GM21360 (cell line): ENCODE measurements around the gene MACIR.

Source experiments
- ATAC-seq: cut with Tn5 transposase; IDR thresholded peaks from one replicate; pipeline ENCODE4 v1.9.1; 2021; ENCODE audit warnings: mild to moderate bottlenecking, moderate library complexity; ENCODE audit not compliant: unreplicated experiment

Gene MACIR

DNA sequence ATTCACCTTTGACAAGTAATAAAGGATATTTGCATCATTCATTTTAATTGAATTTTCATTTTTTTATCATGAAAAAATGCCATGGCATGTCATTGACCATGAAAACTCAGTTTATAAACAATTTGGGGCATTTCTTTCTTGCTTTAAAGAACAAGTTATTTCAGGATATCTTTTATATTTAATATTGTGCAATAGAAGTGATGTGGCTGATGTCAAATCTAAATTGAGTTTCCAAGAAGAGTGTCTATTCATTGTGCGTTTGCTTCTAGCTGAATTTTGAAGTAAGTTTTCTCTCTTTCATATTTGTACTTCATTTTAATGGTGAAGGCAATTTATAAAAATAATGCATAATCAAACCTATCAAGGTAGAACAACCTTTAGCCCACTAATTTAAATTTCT, 30.5 kb downstream of the MACIR start:
- ATAC-seq, result no peak

DNA sequence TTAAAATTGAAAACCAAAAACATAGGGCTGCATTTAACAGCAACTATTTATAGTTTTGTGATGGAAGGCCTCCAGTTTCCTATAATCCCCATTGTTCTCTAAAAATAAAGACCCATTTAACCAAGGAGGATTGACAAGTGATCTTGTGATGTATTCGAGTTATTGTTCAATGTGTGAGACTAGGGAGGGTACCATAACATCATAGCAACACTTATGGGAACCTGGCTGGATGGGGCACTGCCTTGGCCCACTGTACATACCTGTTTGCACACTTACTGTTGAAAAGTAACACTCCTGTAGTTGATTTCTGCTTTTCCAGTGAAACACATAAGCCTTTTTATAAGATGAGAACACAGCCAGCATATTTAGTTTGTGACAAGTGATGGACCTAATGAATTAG, 32.3 kb downstream of the MACIR start:
- no peak for ATAC-seq

DNA sequence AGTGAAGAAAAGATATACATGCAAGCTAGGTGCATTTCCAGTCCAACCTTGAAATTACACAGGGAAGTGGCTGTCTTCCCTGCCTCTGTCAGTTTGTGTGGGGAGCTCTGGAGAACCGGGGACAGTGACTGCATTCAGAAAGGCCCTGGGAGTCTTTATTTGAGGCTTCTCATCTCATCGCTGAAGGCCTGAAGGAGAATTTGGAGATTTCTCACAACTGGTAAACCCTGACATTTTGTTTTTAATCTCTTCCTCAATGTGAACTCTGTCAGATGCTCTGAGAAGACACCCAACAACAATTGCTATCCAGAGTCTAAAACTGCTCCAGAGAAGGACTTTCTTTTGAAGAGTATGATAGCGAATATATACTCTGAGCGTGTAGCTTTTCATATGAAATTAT, 33.0 kb downstream of the MACIR start:
- ATAC-seq, result no peak

DNA sequence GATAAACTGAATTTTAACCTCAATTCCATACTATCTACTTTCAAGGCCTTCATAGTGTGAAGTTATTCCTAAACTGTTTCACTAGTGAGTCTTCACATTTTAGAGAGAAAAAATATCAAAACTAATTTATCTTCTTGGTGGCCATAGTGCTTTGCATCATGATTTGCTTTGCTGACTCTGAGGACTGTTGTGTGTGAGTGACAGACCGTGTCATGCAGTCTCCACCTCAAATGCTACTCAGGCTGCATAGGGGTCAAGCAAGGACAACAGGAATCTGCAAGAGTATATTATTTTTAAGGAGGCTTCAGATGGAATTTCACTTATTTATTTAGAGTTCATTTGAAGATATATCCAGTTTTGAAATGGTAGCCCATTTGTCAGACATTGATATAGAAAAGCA, 34.5 kb downstream of the MACIR start:
- no peak for ATAC-seq

DNA sequence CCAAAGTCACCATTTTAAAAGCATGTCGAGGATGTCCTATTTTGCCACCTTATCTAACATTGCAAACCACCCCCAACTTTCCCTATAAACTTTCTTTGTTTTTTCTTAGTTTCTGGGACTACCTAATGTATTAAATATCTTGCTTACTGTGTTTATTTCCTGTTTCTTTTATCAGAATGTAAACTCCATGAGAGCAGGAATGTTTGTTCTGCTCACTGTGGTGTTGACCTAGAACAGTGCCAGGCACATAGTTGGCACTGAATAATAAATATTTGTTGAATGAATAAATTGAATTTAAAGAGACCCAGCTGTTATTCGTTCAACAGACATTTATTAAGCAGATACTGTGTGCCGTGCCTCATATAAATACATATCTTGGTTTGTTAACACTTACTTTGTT, 35.2 kb downstream of the MACIR start:
- no peak for ATAC-seq

DNA sequence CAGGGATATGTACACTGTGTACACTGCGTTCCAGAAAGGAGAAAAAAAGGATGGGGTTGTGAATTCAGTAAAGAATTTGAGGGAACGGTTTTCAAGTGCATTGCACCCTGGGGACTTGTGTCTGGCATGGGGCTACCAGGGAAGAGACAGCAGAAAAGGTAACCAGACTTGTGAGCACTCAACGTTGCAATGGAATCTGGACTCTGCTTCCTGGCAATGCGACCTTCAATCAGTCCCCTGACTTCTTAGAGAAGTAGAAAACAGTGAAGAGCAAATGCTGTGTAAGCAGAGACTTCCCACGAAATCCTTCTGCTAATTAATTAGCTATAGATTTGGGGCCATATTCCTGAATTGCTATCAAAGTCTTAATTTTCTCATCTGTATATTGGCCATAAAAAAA, 36.3 kb downstream of the MACIR start:
- ATAC-seq, result no peak

DNA sequence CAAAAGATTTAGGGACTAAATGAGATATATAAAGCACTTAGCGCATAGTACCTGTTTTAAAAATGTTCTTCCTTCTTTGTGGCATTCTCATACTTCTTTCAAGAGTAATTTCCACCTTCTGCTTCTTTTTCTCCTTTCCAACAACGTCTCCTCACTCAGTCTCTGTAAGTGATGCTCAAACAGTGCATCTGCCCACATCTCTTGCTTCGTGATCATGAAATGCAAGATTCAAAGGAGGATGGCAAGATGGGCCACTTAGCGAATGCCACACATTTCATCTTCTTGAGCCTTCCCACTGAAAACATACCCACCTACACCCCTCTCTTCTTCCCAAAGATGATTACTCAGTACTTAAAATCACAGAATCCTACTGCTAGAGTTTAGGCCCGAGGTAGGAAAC, 36.9 kb downstream of the MACIR start:
- ATAC-seq, result no peak

DNA sequence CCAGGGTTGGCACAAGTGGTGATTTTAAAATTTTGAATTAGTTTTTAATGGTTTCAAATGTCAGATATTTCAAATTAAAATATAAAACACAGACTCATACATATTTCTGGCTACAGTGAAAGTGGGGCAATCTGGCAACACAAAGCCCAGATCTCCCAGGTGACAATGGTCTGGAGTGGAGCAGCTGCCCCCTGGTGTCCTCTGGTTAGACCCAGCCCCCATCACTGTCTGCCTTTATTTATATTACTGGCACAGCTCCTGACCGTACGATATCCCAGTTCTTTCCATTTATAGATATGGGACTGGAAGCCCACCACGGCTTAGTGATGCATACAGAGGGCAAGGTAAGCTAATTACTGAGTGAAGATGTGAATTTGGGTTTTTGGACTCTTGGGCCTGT, 37.3 kb downstream of the MACIR start:
- ATAC-seq, result no peak

DNA sequence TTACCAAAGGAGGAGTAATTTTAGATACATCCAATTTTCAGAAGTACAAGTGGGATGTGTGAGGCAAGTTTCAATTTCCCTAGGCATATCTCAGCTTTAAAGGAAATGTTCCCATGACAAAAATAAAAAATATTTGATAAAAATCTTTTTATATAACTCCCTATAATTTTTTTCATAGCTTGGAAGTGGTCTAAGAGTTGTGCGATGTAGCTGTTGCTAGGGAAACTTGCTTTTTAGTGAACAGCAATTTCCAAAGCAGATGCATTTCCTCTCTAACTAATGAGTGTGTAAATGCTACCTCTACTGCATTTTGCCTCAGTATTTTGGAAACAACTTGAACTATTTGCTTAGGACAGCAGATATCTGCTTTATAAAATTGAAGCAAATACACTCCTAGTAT, 39.6 kb downstream of the MACIR start:
- no peak for ATAC-seq

DNA sequence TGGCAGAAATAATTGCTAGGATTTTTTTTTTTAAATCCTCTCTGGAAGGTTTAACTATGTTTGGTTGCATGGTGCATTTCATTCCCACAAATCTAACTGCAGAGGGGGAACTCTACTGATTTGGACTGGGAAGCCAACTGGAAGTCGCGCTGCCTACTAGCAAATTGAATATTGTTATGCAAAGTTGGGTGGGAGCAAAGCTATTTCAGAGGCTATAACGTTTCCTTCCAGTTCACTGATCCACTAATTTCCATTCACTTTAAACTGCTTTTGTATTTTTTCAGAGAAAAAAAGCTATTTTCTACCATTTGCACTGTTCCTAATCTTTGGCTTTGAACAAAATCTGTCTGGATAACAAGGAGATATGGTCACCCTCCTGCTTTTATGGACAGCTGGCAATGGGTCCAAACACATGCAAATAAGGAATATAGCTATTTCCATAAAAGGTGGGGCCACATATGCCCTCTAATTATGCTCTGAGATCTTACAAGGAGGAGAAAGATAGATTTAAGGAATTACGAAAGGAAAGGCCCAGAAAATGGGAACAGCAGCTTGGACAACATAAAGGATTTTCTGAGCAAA, 40.1 kb downstream of the MACIR start:
- no peak for ATAC-seq

DNA sequence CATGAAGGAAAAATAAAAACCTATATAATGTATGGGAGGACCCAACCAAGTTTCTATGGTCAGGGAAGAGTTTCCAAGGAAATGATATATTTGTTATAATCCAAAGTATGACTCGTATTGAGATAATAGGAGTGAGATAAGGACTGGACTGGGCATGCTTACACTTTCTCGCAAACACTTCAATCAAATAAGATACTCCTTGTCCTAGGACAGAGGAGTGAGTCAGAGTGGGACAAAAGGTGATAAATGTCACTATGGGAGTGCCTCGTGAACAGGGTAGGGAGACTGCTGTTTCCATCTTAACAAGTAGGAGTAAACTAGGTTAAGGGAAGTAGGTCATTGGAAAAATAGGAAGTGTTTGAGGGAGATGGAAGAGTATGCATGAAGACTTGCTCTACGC, 47.2 kb downstream of the MACIR start:
- ATAC-seq, result no peak

DNA sequence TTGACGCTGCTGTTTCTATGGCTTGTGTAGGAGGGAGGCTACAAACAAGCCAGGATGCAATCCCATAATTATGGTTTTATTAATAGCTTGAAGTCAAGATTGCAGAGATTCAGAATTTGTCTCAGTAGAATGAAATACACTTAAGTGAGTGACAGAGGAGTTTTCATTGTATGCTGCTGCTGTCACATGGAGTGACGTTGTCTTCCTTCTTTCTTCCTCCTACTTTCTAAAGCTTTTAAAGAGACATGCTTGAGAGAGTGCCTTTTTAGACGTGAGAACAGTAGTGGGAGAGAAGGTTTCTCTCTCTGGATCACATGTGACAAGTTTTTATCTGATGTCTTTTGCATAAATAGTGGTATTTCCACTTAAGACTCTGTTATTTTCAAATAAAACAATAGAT, 48.9 kb downstream of the MACIR start:
- no peak for ATAC-seq

DNA sequence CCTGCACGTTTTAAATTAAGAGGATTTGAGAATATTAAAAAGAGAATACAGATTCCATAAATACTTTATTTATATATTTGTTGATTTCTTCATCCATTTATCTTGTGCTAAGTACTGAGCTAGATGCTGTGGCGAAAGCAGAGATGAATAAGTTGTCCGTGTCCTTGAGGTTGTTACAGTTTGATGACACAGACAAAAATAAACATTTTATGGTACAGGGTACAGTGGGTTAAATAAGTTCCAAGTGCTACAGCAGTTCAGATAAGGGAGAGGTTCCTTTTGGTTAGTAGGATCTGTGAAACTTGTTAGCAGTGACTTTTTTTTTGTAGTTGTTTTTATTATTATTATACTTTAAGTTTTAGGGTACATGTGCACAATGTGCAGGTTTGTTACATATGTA, 50.2 kb downstream of the MACIR start:
- ATAC-seq, result no peak

DNA sequence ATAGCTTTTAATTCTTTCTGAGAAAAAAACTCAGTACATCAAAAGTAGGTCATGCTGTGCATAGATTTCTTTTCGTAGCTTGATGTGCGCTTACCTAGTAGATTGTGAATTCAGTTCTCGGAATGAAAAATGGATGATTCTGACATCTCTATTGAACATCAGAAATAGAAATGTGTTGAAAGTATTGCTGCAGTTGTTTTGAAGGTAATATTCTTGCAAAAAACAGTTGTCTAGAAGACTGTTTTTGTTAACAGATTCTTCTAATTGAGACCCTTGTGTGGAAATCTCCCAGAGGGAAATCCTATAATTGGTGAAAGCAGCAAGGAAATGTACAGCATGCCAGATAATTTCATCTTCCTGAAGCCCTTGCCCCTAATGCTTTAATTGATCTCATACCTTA, 54.5 kb downstream of the MACIR start:
- no peak for ATAC-seq

DNA sequence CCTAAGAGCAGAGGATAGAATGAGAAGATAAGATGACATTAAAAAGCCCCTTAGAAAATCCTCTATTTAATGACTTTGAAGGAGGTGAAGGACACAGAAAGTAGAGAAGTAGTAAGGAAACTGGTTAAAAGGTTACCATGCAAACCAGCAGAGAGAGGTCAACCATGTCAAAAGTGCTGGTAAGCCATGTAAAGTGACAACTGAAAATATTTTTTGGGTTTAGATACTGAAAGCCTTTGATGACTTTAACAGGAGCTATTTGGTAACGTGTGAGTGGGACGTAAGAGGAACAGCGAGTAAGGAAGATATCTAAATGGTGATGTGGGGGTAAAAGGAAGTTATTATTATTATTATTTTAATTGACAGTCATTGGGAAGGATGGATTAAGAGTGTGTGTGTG, 56.9 kb downstream of the MACIR start:
- ATAC-seq, result no peak

DNA sequence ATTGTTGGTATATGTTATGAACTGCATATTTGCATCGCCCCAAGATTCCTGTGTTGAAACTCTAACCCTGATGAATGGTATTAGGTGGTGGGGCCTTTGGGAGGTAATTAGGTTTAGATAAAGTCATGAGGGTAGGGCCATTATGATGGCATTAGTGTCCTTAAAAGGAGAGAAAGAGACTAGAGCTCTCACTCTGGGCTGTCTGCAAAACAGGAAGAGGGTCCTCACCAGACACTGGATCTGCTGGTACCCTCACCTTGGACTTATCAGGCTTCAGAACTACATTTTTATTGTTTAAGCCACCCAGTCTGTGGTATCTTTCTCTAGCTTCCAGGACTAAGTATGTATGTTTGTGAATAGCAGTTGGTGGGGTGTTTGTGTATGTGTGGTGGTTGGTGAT, 68.9 kb downstream of the MACIR start:
- ATAC-seq, result no peak

DNA sequence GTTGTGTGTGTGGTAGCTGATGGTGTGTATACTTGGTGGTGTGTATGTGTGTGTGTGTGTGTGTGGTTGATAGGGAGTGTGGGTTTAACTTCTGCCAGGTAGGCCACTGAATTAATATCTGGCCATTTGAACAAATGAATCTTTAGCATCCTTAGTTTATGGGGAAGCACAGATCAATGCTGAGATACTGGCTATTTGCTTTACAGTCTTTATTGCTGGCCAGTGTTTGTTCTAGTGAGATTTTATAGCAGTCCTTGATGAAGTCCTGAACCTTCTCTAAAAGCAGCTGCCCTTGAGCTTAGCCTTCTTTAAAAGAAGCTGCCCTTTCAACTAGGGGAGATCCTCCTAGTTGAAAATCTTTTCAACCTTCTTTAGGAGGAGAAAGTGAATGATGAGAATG, 69.3 kb downstream of the MACIR start:
- ATAC-seq, result no peak
